Measurements from ENCODE around the gene RASSF4. TPM values are rescaled to one million over a fixed set of nuclear protein-coding genes. Genes with fewer than 3 reads are reported as not detected.

Gene RASSF4
- total and polyA plus RNA-seq, 9 of the 15 experiments (the other 6 are each of a cell fraction or from before 2014, with no cell fraction given), result 0.01 to 0.62 (median 0.11) TPM; not detected in 3

GRCh38 chr10:45005284-45005683 lies 45.7 kb downstream of the RASSF4 start (continued):
- TF ChIP-seq E2F8 (IDR thresholded peaks at IDR 0.05; ENCODE audit: low read depth, partially characterized antibody) (no peak), MAFK (IDR thresholded peaks at IDR 0.05; ENCODE audit: low read length) (no peak), ZNF57 (CRISPR knock-in tag; IDR thresholded peaks at IDR 0.05) (no peak)

DNA sequence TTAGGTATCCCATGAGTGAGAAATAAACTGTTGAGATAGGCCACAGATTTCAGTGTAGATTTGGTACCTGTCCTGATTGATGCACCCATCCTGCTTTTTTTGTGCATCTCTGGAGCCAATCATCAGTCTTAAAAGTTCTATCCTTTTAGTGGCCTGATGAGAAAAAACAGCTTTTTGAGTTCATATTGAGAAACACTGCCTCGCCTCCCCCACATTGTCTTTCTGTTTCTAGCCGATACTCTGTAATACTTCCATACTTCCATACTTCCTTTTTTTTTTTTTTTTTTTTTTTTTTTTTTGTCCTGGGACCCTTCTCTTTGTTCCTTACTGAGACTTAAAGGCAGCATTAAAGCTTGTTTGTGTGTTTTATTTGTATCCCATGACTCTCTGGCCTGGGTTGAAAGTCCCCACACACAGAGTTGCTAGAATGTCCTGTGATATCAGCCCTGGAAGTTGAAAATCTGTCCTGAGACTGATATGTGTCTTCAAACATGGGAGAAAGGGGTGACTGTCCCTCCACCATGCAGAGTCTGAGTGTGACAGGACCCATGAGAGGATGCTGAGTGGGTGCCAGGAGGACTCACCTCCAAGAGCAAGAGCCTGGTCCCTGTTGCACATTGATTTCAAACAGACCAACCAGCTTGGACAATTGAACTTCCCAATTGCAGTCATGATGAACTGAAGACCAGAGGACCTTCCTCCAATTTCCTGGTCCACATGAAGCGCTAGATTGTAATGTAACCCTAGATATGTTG lies 46.9 kb downstream of the RASSF4 start:
- WGBS (ENCODE audit: insufficient coverage, low coverage, missing lambda C conversion rate), result 53% methylated on average over 3 of the region's 3 CpGs
- Histone ChIP-seq H3K36me3 (ENCODE audit: control insufficient read depth, insufficient read depth, low read length) (peaks cover 28% of the 10 kb centered on the region), H3K9me3 (replicated peaks; ENCODE audit: control insufficient read depth, insufficient read depth, low read depth, low read length) (peaks cover 7% of the 10 kb centered on the region; the same call in 1 of the 2 replicates), H4K20me1 (replicated peaks; ENCODE audit: control insufficient read depth, insufficient read depth, low read length) (no peaks in the 10 kb centered on the region), H3K27ac (ENCODE audit: extremely low read depth, low read depth, low read length) (no peak overlapping the region), H3K4me3 (no peak overlapping the region), H3K27me3 (ENCODE audit: control insufficient read depth in 2 of 2, insufficient read depth in 2 of 2, low read length in 2 of 2) (no peaks in the 10 kb centered on the region), H3K9ac (ENCODE audit: insufficient read depth in 1 of 2, low read depth in 2 of 2, low read length in 2 of 2) (no peak overlapping the region), H3K9me1 (ENCODE audit: control insufficient read depth, insufficient read depth, low read length) (no peaks in the 10 kb centered on the region), H3K4me1 (replicated peaks in 1 of 2; ENCODE audit: control insufficient read depth in 2 of 2, insufficient read depth in 2 of 2, low read length in 2 of 2) (peaks cover under 1 to 3% of the 10 kb centered on the region in 2 experiments; a peak in 1 of 5 replicates), H2AFZ (ENCODE audit: low read depth, low read length) (no peak overlapping the region), H3K4me2 (ENCODE audit: insufficient read depth, low read length) (no peak overlapping the region), H3K79me2 (ENCODE audit: control insufficient read depth, insufficient read depth, low read length) (peaks cover 24% of the 10 kb centered on the region)
- ChIA-PET CTCF (ENCODE audit: low intra/inter-chr PET ratio) (no interaction called here), POLR2A (no interaction called here)
- DNase-seq (ENCODE audit: extremely low read depth in 1 of 4, low spot score in 3 of 4) (no peak), ATAC-seq (no peak), FAIRE-seq (no peak)
- in situ Hi-C loops (cut with MboI), result loop anchor here (10.0 kb wide), 1 partner anchor 458 kb away; no protein-coding TSS in a partner anchor
- BruUV-seq (replicated peaks), result no TSS peak
- no peak for TF ChIP-seq TEAD2 (tag; IDR thresholded peaks at IDR 0.05)
- TF ChIP-seq, protein P1, sequence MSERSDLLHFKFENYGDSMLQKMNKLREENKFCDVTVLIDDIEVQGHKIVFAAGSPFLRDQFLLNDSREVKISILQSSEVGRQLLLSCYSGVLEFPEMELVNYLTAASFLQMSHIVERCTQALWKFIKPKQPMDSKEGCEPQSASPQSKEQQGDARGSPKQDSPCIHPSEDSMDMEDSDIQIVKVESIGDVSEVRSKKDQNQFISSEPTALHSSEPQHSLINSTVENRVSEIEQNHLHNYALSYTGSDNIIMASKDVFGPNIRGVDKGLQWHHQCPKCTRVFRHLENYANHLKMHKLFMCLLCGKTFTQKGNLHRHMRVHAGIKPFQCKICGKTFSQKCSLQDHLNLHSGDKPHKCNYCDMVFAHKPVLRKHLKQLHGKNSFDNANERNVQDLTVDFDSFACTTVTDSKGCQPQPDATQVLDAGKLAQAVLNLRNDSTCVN (CRISPR knock-in tag; IDR thresholded peaks at IDR 0.05), result no peak
- TF ChIP-seq CUX1 (CRISPR knock-in tag; IDR thresholded peaks at IDR 0.05), result no peak
- TF ChIP-seq THRAP3 (IDR thresholded peaks at IDR 0.05; ENCODE audit: borderline replicate concordance), result no peak
- intact Hi-C loops (cut with micrococcal nuclease), result loop anchor here (5.0 kb wide), 2 partner anchors 461 to 1016 kb away; no protein-coding TSS in a partner anchor
